ENCODE results near the gene GFOD2.

Gene GFOD2

GRCh38 chr16:67648088-67648763 lies 70.9 kb downstream of the GFOD2 start:
- H3K27ac ChIP-seq (ENCODE audit: low read depth in 2 of 2, low read length in 2 of 2): no peak overlapping the region
- peaks cover 0 to 3% of the 10 kb centered on the region in 2 donors for H3K36me3 ChIP-seq (ENCODE audit: control insufficient read depth in 2 of 2, insufficient read depth in 2 of 2, low read length in 2 of 2)
- H3K9me3 ChIP-seq (ENCODE audit: control insufficient read depth in 2 of 2, low read length in 2 of 2): no peaks in the 10 kb centered on the region
- peaks cover 13 to 44% of the 10 kb centered on the region in 2 donors for H3K27me3 ChIP-seq (ENCODE audit: control insufficient read depth in 2 of 2, insufficient read depth in 2 of 2, low read length in 2 of 2)
- H3K9ac ChIP-seq (ENCODE audit: low read depth in 1 of 2, low read length in 2 of 2): no peak overlapping the region
- no peak overlapping the region for H3K4me3 ChIP-seq (ENCODE audit: low read length in 2 of 2)
- peaks cover 0 to 2% of the 10 kb centered on the region in 2 donors for H3K4me1 ChIP-seq (ENCODE audit: control insufficient read depth in 2 of 2, insufficient read depth in 2 of 2, low read length in 2 of 2)

DNA sequence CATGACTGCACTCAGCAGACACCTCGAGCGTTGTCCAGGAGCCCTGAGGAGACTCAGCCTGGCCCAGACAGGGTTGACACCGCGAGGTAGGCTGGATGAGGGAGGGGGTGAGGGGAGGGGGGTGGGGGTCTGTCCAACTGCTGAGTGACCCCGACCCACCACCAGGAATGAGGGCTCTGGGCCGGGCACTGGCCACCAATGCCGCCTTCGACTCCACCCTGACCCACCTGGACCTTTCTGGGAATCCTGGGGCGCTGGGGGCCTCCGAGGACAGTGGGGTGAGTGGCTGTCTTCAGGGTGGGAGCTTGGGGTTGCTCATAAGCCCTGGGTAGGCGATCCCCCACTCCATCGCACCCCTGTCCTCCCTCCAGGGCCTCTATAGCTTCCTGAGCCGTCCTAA lies 71.4 kb downstream of the GFOD2 start:
- Histone ChIP-seq H3K9me3 (ENCODE audit: control insufficient read depth in 2 of 2, low read length in 2 of 2) (no peaks in the 10 kb centered on the region), H3K36me3 (ENCODE audit: control insufficient read depth in 2 of 2, insufficient read depth in 2 of 2, low read length in 2 of 2) (peaks cover 0 to 3% of the 10 kb centered on the region in 2 donors), H3K9ac (ENCODE audit: low read depth in 1 of 2, low read length in 2 of 2) (no peak overlapping the region), H3K4me3 (ENCODE audit: low read length in 2 of 2) (no peak overlapping the region), H3K27me3 (ENCODE audit: control insufficient read depth in 2 of 2, insufficient read depth in 2 of 2, low read length in 2 of 2) (peaks cover 13 to 43% of the 10 kb centered on the region in 2 donors), H3K27ac (ENCODE audit: low read depth in 2 of 2, low read length in 2 of 2) (no peak overlapping the region), H3K4me1 (ENCODE audit: control insufficient read depth in 2 of 2, insufficient read depth in 2 of 2, low read length in 2 of 2) (no peaks in the 10 kb centered on the region)

GRCh38 chr16:67647111-67647651 lies 71.9 kb downstream of the GFOD2 start:
- Histone ChIP-seq H3K27ac (ENCODE audit: low read depth in 2 of 2, low read length in 2 of 2) (no peak overlapping the region), H3K9ac (ENCODE audit: low read depth in 1 of 2, low read length in 2 of 2) (no peak overlapping the region), H3K4me3 (ENCODE audit: low read length in 2 of 2) (no peak overlapping the region), H3K27me3 (ENCODE audit: control insufficient read depth in 2 of 2, insufficient read depth in 2 of 2, low read length in 2 of 2) (peaks cover 13 to 39% of the 10 kb centered on the region in 2 donors), H3K36me3 (ENCODE audit: control insufficient read depth in 2 of 2, insufficient read depth in 2 of 2, low read length in 2 of 2) (peaks cover 0 to 2% of the 10 kb centered on the region in 2 donors), H3K9me3 (ENCODE audit: control insufficient read depth in 2 of 2, low read length in 2 of 2) (no peaks in the 10 kb centered on the region), H3K4me1 (ENCODE audit: control insufficient read depth in 2 of 2, insufficient read depth in 2 of 2, low read length in 2 of 2) (no peaks in the 10 kb centered on the region)

DNA sequence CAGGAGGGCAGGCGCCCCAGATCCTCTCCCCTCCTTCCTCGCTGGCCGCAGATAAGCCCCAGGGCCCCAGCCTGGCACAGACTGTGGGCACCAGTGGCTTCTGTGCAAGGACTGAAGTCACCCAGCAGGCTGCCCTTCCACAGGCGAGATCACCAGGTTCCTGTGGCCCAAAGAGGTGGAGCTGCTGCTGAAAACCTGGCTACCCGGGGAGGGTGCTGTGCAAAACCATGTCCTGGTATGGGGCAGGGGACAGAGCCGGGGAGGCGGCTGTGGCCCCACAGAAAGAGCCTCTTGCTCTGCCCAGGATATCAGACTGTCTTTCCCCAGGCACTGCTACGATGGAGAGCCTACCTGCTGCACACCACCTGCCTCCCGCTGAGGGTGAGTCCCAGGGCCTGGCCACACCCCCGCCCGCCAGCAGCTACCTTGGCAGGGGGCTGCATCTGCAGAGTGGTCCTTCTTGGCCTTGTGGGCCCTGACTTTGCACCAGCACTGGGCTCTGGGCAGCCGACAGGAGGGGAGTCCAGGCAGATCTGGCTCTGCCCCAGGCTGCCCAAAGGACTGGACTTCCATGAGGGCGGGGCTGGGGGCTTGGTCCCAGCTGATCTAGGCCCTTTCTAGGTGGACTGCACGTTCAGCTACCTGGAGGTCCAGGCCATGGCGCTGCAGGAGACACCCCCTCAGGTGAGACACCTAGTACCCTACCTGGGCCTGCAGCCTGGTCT lies 73.6 kb downstream of the GFOD2 start:
- Histone ChIP-seq H3K36me3 (ENCODE audit: control insufficient read depth in 2 of 2, insufficient read depth in 2 of 2, low read length in 2 of 2) (no peaks in the 10 kb centered on the region), H3K9me3 (ENCODE audit: control insufficient read depth in 2 of 2, low read length in 2 of 2) (no peaks in the 10 kb centered on the region), H3K4me3 (ENCODE audit: low read length in 2 of 2) (peak overlapping the region; percentile 31 to 52), H3K27ac (ENCODE audit: low read depth in 2 of 2, low read length in 2 of 2) (no peak overlapping the region), H3K4me1 (ENCODE audit: control insufficient read depth in 2 of 2, insufficient read depth in 2 of 2, low read length in 2 of 2) (no peaks in the 10 kb centered on the region), H3K27me3 (ENCODE audit: control insufficient read depth in 2 of 2, insufficient read depth in 2 of 2, low read length in 2 of 2) (peaks cover 12 to 27% of the 10 kb centered on the region in 2 donors), H3K9ac (ENCODE audit: low read depth in 1 of 2, low read length in 2 of 2) (peak overlapping the region; percentile 41 to 49)

- H3K4me1 ChIP-seq (ENCODE audit: control insufficient read depth in 2 of 2, insufficient read depth in 2 of 2, low read length in 2 of 2): no peaks in the 10 kb centered on the region
- peaks cover 1 to 2% of the 10 kb centered on the region in 2 donors for H3K36me3 ChIP-seq (ENCODE audit: control insufficient read depth in 2 of 2, insufficient read depth in 2 of 2, low read length in 2 of 2)
- no peak overlapping the region for H3K27ac ChIP-seq (ENCODE audit: low read depth in 2 of 2, low read length in 2 of 2)
- H3K9ac ChIP-seq (ENCODE audit: low read depth in 1 of 2, low read length in 2 of 2): no peak overlapping the region
- no peak overlapping the region for H3K4me3 ChIP-seq (ENCODE audit: low read length in 2 of 2)
- H3K27me3 ChIP-seq (ENCODE audit: control insufficient read depth in 2 of 2, insufficient read depth in 2 of 2, low read length in 2 of 2): peaks cover 6 to 13% of the 10 kb centered on the region in 2 donors
- no peaks in the 10 kb centered on the region for H3K9me3 ChIP-seq (ENCODE audit: control insufficient read depth in 2 of 2, low read length in 2 of 2)
These were observed 75.1 kb downstream of the GFOD2 start for GRCh38 chr16:67644038-67644437.

GRCh38 chr16:67641779-67642708 lies 77.1 kb downstream of the GFOD2 start:
- Histone ChIP-seq H3K36me3 (ENCODE audit: control insufficient read depth in 2 of 2, insufficient read depth in 2 of 2, low read length in 2 of 2) (peaks cover 19 to 21% of the 10 kb centered on the region in 2 donors), H3K27ac (ENCODE audit: low read depth in 2 of 2, low read length in 2 of 2) (no peak overlapping the region)

GRCh38 chr16:67637625-67638024 lies 81.5 kb downstream of the GFOD2 start:
- H3K9ac ChIP-seq (ENCODE audit: low read depth in 1 of 2, low read length in 2 of 2): no peak overlapping the region
- H3K4me3 ChIP-seq (ENCODE audit: low read length in 2 of 2): no peak overlapping the region
- H3K9me3 ChIP-seq (ENCODE audit: control insufficient read depth in 2 of 2, low read length in 2 of 2): no peaks in the 10 kb centered on the region
- H3K27ac ChIP-seq (ENCODE audit: low read depth in 2 of 2, low read length in 2 of 2): no peak overlapping the region
- H3K36me3 ChIP-seq (ENCODE audit: control insufficient read depth in 2 of 2, insufficient read depth in 2 of 2, low read length in 2 of 2): peaks cover 31 to 43% of the 10 kb centered on the region in 2 donors
- no peaks in the 10 kb centered on the region for H3K27me3 ChIP-seq (ENCODE audit: control insufficient read depth in 2 of 2, insufficient read depth in 2 of 2, low read length in 2 of 2)
- no peaks in the 10 kb centered on the region for H3K4me1 ChIP-seq (ENCODE audit: control insufficient read depth in 2 of 2, insufficient read depth in 2 of 2, low read length in 2 of 2)

More at GRCh38 chr16:67641779-67642708, 77.1 kb downstream of the GFOD2 start:
- Histone ChIP-seq H3K27me3 (ENCODE audit: control insufficient read depth in 2 of 2, insufficient read depth in 2 of 2, low read length in 2 of 2) (peaks cover 2 to 6% of the 10 kb centered on the region in 2 donors), H3K9ac (ENCODE audit: low read depth in 1 of 2, low read length in 2 of 2) (no peak overlapping the region), H3K4me3 (ENCODE audit: low read length in 2 of 2) (no peak overlapping the region), H3K4me1 (ENCODE audit: control insufficient read depth in 2 of 2, insufficient read depth in 2 of 2, low read length in 2 of 2) (no peaks in the 10 kb centered on the region), H3K9me3 (ENCODE audit: control insufficient read depth in 2 of 2, low read length in 2 of 2) (no peaks in the 10 kb centered on the region)

GRCh38 chr16:67636713-67637112 lies 82.4 kb downstream of the GFOD2 start:
- Histone ChIP-seq H3K4me1 (ENCODE audit: control insufficient read depth in 2 of 2, insufficient read depth in 2 of 2, low read length in 2 of 2) (no peaks in the 10 kb centered on the region), H3K27me3 (ENCODE audit: control insufficient read depth in 2 of 2, insufficient read depth in 2 of 2, low read length in 2 of 2) (no peaks in the 10 kb centered on the region), H3K36me3 (ENCODE audit: control insufficient read depth in 2 of 2, insufficient read depth in 2 of 2, low read length in 2 of 2) (peaks cover 35 to 52% of the 10 kb centered on the region in 2 donors), H3K9ac (ENCODE audit: low read depth in 1 of 2, low read length in 2 of 2) (no peak overlapping the region), H3K9me3 (ENCODE audit: control insufficient read depth in 2 of 2, low read length in 2 of 2) (no peaks in the 10 kb centered on the region), H3K27ac (ENCODE audit: low read depth in 2 of 2, low read length in 2 of 2) (no peak overlapping the region), H3K4me3 (ENCODE audit: low read length in 2 of 2) (no peak overlapping the region)

- Histone ChIP-seq H3K9ac (ENCODE audit: low read depth in 1 of 2, low read length in 2 of 2) (no peak overlapping the region), H3K4me3 (ENCODE audit: low read length in 2 of 2) (no peak overlapping the region), H3K9me3 (ENCODE audit: control insufficient read depth in 2 of 2, low read length in 2 of 2) (no peaks in the 10 kb centered on the region), H3K36me3 (ENCODE audit: control insufficient read depth in 2 of 2, insufficient read depth in 2 of 2, low read length in 2 of 2) (peaks cover 39 to 61% of the 10 kb centered on the region in 2 donors), H3K27ac (ENCODE audit: low read depth in 2 of 2, low read length in 2 of 2) (no peak overlapping the region), H3K27me3 (ENCODE audit: control insufficient read depth in 2 of 2, insufficient read depth in 2 of 2, low read length in 2 of 2) (no peaks in the 10 kb centered on the region), H3K4me1 (ENCODE audit: control insufficient read depth in 2 of 2, insufficient read depth in 2 of 2, low read length in 2 of 2) (no peaks in the 10 kb centered on the region)
These were observed 86.5 kb downstream of the GFOD2 start for GRCh38 chr16:67632415-67633172.

All from mucosa of rectum (tissue), 2 donors.